Osteocyte (in vitro differentiated cells): ENCODE measurements around the gene MCTP1. TPM values are rescaled to one million over a fixed set of nuclear protein-coding genes. Genes with fewer than 3 reads are reported as not detected.

Source experiments
- DNase-seq: peaks from one replicate; pipeline ENCODE4 v3.0.0; 2021; ENCODE audit warnings: mixed read lengths; ENCODE audit not compliant: unreplicated experiment; ENCODE audit errors: extremely low spot score
- H3K27ac Mint-ChIP-seq: one replicate; pipeline ENCODE4 v1.8.0; 2021; ENCODE audit warnings: mild to moderate bottlenecking, mixed read lengths; ENCODE audit not compliant: unreplicated experiment
- H3K27me3 Mint-ChIP-seq: one replicate; pipeline ENCODE4 v1.8.0; 2021; ENCODE audit warnings: mixed read lengths; ENCODE audit not compliant: unreplicated experiment
- H3K36me3 Mint-ChIP-seq: one replicate; pipeline ENCODE4 v1.8.0; 2021; ENCODE audit warnings: mixed read lengths; ENCODE audit not compliant: unreplicated experiment
- H3K4me1 Mint-ChIP-seq: one replicate; pipeline ENCODE4 v1.8.0; 2021; ENCODE audit warnings: mixed read lengths; ENCODE audit not compliant: unreplicated experiment
- H3K4me3 Mint-ChIP-seq: one replicate; pipeline ENCODE4 v1.8.0; 2021; ENCODE audit warnings: mild to moderate bottlenecking, moderate library complexity, mixed read lengths; ENCODE audit not compliant: unreplicated experiment
- H3K9me3 Mint-ChIP-seq: one replicate; pipeline ENCODE4 v1.8.0; 2021; ENCODE audit warnings: mixed read lengths; ENCODE audit not compliant: unreplicated experiment
- total RNA-seq: library from RNA; stranded (reverse); gene quantifications from 2 replicates; pipeline ENCODE4 v1.2.1, GENCODE V29; 2021
- TF ChIP-seq, protein P1 (sequence below): fragments of 200-600 bp; sonication (generic); IDR thresholded peaks from 2 replicates; pipeline ENCODE4 v1.5.0; 2021; ENCODE audit warnings: antibody characterized with exemption, mild to moderate bottlenecking, moderate library complexity

Gene MCTP1
- total RNA-seq, 1 donor from 2014 or later: 0.67 TPM

DNA sequence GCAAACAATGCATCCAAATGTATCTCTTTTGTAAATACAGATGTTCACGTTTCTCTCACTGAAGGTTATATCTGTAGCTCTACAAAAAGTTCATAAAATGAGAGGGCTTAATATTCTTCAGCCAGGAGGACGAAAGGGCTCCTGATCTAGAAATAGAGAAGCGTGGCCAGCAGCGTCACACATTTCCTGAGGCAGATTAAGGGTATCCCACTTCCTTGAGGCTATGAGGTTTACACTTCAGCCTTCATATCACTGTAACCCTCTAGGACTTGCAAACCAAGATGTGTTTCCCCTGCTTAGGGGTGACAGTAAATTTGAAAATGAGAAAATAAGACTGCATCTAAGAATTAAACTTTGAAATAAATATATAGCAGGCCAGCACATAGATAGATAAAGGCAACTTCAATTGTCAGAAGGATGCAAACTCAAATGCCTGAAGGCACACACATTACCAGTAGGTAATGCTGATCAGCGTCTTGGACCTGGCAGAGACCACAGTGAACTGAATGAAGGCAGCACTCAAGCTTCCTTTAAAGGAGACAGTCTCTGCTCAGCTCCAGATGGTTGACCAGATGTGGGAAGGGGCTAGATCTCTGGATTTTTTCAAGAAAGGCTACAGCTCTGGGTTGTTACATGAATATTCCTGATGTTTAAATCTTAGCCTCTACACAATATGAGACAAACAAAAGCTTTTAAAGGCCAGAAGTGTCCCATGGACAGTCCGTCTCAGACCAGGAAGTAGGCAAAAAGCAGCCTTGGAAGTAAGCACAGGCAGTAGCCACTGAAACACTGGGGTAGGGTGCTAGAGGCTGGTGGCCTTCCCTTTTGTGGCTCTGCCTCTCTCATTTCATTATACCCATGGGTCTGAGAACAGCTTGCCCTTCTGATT is 197.7 kb downstream of the MCTP1 start:
- no peak for DNase-seq
- no peaks in the 10 kb centered on the region for H3K36me3 Mint-ChIP-seq
- peaks cover 10% of the 10 kb centered on the region for H3K9me3 Mint-ChIP-seq
- H3K4me3 Mint-ChIP-seq: no peak overlapping the region
- no peak overlapping the region for H3K27ac Mint-ChIP-seq
- TF ChIP-seq, protein P1, sequence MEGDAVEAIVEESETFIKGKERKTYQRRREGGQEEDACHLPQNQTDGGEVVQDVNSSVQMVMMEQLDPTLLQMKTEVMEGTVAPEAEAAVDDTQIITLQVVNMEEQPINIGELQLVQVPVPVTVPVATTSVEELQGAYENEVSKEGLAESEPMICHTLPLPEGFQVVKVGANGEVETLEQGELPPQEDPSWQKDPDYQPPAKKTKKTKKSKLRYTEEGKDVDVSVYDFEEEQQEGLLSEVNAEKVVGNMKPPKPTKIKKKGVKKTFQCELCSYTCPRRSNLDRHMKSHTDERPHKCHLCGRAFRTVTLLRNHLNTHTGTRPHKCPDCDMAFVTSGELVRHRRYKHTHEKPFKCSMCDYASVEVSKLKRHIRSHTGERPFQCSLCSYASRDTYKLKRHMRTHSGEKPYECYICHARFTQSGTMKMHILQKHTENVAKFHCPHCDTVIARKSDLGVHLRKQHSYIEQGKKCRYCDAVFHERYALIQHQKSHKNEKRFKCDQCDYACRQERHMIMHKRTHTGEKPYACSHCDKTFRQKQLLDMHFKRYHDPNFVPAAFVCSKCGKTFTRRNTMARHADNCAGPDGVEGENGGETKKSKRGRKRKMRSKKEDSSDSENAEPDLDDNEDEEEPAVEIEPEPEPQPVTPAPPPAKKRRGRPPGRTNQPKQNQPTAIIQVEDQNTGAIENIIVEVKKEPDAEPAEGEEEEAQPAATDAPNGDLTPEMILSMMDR: no peak
- peaks cover 8% of the 10 kb centered on the region for H3K4me1 Mint-ChIP-seq
- peaks cover 10% of the 10 kb centered on the region for H3K27me3 Mint-ChIP-seq

DNA sequence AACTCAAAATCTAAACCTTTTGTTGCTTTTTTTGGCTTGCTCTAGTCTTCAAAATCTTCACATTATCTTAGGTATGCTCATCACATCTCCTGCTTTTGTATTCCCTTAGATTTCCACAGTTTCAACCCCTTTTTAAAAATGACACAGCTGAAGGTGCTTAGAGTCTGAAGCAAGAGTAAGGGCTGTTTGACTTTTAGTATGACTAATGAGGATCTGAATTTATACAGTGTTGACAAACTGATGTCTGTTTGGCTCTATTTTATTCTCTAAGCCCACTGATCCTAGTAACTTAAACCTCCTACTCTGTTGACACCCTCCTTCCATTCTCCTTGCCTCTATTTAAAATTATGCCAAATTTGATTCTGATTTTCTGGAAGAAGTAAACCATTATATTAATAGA is 200.1 kb downstream of the MCTP1 start:
- no peaks in the 10 kb centered on the region for H3K9me3 Mint-ChIP-seq
- H3K36me3 Mint-ChIP-seq: no peaks in the 10 kb centered on the region
- TF ChIP-seq, protein P1: no peak
- no peak overlapping the region for H3K4me3 Mint-ChIP-seq
- no peak for DNase-seq
- H3K27me3 Mint-ChIP-seq: no peaks in the 10 kb centered on the region
- no peak overlapping the region for H3K27ac Mint-ChIP-seq
- H3K4me1 Mint-ChIP-seq: peaks cover 21% of the 10 kb centered on the region

DNA sequence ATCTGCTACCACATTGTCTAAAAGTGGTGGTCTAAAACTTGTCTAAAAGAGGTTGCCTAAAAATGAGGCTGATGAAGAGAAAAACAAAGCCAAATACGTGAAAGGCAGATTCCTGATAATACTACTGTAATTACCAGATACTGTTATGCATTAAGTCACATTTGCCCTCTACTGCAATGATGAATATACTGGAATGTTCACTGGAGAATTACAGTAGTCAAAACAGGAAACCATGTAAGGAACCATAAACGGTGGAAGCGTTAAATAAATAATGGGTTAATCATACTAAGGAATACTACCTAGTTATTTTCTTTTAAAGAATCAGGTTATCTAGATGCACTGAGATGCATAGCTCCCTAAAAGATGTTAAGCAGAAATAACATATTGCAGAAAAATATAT is 201.3 kb downstream of the MCTP1 start:
- Mint-ChIP-seq H3K9me3 (no peaks in the 10 kb centered on the region), H3K4me3 (no peak overlapping the region), H3K27ac (no peak overlapping the region), H3K4me1 (peaks cover 21% of the 10 kb centered on the region), H3K36me3 (no peaks in the 10 kb centered on the region), H3K27me3 (no peaks in the 10 kb centered on the region)
- no peak for DNase-seq
- TF ChIP-seq, protein P1: no peak

DNA sequence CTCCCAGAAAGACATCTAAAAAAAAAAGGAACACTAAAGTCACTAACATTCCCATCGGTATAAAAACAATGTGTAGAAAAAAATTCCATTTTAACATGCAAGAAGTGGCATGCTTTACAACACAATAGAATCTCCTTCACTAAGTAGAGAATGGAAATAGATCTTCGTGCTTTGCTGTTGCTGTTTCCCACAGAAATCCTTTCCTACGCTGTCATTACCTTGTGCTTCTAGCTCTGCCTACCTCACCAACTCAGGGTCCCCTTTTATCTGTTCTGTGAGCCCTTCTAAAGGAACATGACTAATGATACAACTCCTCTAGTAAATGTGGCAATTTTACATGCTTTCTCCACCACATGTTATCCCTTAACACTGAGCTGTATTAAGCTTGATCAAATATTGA is 202.9 kb downstream of the MCTP1 start:
- Mint-ChIP-seq H3K9me3 (no peaks in the 10 kb centered on the region), H3K4me3 (peak overlapping the region; percentile 64), H3K36me3 (no peaks in the 10 kb centered on the region), H3K27me3 (no peaks in the 10 kb centered on the region), H3K27ac (peak overlapping the region; percentile 71), H3K4me1 (peaks cover 21% of the 10 kb centered on the region)
- TF ChIP-seq, protein P1: no peak
- DNase-seq: no peak

DNA sequence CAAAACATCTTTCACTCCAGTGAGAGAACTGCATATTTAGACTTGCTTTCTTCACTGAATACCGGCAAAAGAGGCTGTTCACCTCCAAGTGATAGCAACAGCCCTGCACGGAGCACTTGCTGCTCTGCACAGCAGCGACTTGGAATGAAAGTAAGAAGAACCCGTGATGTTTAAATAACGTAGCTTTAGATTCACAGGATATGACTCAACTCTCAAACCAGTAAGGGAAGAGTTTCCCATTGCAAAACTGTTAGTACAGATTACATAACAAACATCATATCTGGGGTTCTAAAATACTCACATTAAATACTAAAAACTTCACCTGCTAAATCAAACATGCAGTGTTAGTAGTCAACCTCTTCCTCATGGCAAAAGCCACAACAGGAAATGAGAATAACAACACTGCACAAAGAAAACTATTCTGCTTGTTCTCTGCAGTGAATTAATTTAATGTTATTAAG is 203.4 kb downstream of the MCTP1 start:
- H3K9me3 Mint-ChIP-seq: no peaks in the 10 kb centered on the region
- peak overlapping the region; percentile 64 for H3K4me3 Mint-ChIP-seq
- H3K36me3 Mint-ChIP-seq: no peaks in the 10 kb centered on the region
- peaks cover 3% of the 10 kb centered on the region for H3K27me3 Mint-ChIP-seq
- TF ChIP-seq, protein P1: no peak
- H3K27ac Mint-ChIP-seq: peak overlapping the region; percentile 71
- no peak for DNase-seq
- peaks cover 21% of the 10 kb centered on the region for H3K4me1 Mint-ChIP-seq
